ENCODE results near the gene SRRM4. TPM values are rescaled to one million over a fixed set of nuclear protein-coding genes. Genes with fewer than 3 reads are reported as not detected.

Gene SRRM4
- polyA plus RNA-seq, 1 experiment: not detected

DNA sequence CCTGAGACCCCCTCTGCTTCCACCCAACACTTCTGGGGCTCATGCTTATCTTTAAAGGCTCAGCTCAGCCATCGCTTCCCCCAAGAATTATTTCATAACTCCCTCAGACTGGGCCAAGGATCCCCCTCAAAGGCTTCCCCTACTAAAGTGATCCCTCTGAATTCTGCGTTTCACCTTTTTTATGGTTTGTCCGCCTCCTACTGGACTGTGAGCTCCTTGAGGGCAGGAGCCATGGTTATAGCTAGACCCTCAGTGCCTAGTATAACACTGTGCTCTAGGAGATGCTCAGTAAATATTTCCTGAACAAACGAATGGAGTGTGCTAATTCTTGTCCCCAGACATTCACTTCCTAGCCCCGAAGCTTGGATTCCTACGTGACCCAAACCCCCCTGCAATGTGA, 20.5 kb upstream of the SRRM4 start:
- H3K36me3 ChIP-seq (ENCODE audit: control insufficient read depth, insufficient read depth, low read length): no peaks in the 10 kb centered on the region
- ChIA-PET CTCF (no interaction called here), POLR2A (no interaction called here)
- no peak for DNase-seq (ENCODE audit: low read depth)
- H3K27me3 ChIP-seq (ENCODE audit: control insufficient read depth, insufficient read depth, low read length): no peaks in the 10 kb centered on the region
- no peak overlapping the region for H3K4me3 ChIP-seq (ENCODE audit: low read depth, low read length)
- TF ChIP-seq, protein P1, sequence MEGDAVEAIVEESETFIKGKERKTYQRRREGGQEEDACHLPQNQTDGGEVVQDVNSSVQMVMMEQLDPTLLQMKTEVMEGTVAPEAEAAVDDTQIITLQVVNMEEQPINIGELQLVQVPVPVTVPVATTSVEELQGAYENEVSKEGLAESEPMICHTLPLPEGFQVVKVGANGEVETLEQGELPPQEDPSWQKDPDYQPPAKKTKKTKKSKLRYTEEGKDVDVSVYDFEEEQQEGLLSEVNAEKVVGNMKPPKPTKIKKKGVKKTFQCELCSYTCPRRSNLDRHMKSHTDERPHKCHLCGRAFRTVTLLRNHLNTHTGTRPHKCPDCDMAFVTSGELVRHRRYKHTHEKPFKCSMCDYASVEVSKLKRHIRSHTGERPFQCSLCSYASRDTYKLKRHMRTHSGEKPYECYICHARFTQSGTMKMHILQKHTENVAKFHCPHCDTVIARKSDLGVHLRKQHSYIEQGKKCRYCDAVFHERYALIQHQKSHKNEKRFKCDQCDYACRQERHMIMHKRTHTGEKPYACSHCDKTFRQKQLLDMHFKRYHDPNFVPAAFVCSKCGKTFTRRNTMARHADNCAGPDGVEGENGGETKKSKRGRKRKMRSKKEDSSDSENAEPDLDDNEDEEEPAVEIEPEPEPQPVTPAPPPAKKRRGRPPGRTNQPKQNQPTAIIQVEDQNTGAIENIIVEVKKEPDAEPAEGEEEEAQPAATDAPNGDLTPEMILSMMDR (IDR thresholded peaks at IDR 0.05; ENCODE audit: insufficient read depth, low read depth, low read length): no peak

DNA sequence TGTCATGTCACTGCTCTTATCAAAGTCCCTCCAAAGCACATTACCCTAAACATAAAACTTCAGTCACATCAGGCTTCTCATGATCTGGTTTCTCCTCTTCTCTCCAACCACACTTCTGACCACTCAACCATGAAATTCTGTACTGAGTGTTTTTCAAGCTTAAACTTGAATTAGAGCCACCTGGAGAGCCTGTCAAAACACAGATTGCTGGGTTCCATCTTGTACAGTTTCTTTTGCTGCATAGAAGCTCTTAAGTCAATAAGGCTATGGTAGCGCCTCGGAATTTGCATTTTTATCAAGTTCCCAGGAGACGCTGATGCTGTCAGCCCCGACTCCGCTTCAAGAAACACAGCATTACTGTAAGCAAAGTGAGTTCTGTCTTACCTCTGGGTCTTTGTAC, 16.4 kb upstream of the SRRM4 start:
- ChIA-PET POLR2A (no interaction called here), CTCF (interaction anchor here (0.6 kb wide), 1 partner anchor 25 kb away, joined by 3 read pairs; no protein-coding TSS in a partner anchor)
- H3K27me3 ChIP-seq (ENCODE audit: control insufficient read depth, insufficient read depth, low read length): no peaks in the 10 kb centered on the region
- DNase-seq (ENCODE audit: low read depth): no peak
- no peak overlapping the region for H3K4me3 ChIP-seq (ENCODE audit: low read depth, low read length)
- TF ChIP-seq, protein P1 (IDR thresholded peaks at IDR 0.05; ENCODE audit: insufficient read depth, low read depth, low read length): no peak
- no peaks in the 10 kb centered on the region for H3K36me3 ChIP-seq (ENCODE audit: control insufficient read depth, insufficient read depth, low read length)

DNA sequence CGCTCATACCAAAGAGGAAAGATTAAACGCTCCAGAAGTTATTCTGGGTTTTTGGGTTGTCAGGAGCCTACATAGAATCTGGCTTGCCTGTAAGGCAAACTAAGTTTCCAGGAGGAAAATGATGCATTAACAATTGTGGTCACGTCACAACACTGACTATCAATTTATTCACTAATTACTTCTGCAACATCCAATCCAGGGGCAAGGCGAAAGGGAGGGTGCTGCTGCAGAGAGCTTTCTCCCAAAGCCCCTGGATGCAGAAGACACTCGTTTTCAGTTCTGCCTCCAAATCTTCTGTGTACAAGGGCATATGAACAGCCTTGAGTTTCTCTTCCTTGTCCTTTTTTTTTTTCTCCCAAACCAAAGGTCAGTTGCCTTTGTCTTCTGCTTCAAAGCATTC, 10.5 kb upstream of the SRRM4 start:
- TF ChIP-seq, protein P1 (IDR thresholded peaks at IDR 0.05; ENCODE audit: insufficient read depth, low read depth, low read length): no peak
- no peaks in the 10 kb centered on the region for H3K27me3 ChIP-seq (ENCODE audit: control insufficient read depth, insufficient read depth, low read length)
- no peak overlapping the region for H3K4me3 ChIP-seq (ENCODE audit: low read depth, low read length)
- POLR2A ChIA-PET: no interaction called here
- CTCF ChIA-PET: no interaction called here
- DNase-seq (ENCODE audit: low read depth): no peak
- no peaks in the 10 kb centered on the region for H3K36me3 ChIP-seq (ENCODE audit: control insufficient read depth, insufficient read depth, low read length)

DNA sequence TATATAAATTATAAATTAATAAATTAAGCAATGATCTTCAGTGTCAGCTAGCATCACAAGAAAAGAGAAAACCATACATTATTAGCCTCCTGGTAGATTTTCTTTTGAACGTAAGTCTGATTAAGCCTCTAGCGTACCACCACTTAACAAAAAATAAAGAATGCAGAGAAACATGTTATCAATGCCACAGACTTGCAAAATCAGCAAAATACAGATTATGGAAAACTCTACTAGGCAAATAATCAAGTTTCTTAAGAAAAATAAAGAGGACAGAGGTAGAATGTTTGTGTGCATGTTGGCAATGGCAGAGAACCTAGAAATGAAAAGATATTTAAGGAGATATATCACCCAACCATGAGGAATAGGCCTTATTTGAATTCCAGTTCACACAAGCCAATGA, 8.4 kb upstream of the SRRM4 start:
- DNase-seq (ENCODE audit: low read depth): no peak
- H3K27me3 ChIP-seq (ENCODE audit: control insufficient read depth, insufficient read depth, low read length): no peaks in the 10 kb centered on the region
- ChIA-PET CTCF (no interaction called here), POLR2A (no interaction called here)
- TF ChIP-seq, protein P1 (IDR thresholded peaks at IDR 0.05; ENCODE audit: insufficient read depth, low read depth, low read length): no peak
- no peak overlapping the region for H3K4me3 ChIP-seq (ENCODE audit: low read depth, low read length)
- no peaks in the 10 kb centered on the region for H3K36me3 ChIP-seq (ENCODE audit: control insufficient read depth, insufficient read depth, low read length)

DNA sequence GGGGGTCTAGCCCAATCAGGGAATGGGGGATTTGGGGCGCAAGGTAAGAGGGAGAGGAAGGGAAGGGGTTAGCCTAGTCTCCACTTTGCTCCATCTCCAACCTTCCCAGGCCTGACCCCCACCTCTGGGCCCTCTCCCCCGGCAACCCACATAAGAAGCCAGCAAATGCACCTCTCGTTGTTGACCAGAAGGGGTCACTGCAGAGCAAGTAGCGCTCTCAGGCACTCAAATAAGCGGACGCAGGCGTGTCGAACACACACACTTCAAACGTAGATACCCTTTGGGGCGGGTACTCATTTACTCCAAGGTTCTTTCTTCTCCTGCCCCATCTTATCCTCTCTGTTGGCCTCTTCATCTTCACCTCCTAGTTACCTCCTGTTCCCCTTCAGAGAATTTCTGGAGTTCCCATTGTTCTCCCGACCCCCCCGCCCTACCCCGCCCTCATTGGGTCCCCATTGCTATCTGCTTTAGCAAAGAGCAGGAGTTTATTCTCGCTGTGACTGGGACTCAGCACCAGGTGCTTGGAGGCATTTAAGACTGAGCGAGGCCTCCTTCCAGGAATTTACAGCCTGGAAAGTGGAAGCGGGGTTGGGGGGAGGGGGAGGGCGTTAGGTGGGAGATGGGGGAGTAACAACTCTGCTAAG, 1.5 kb upstream of the SRRM4 start:
- POLR2A ChIA-PET: no interaction called here
- H3K36me3 ChIP-seq (ENCODE audit: control insufficient read depth, insufficient read depth, low read length): no peaks in the 10 kb centered on the region
- H3K4me3 ChIP-seq (ENCODE audit: low read depth, low read length): no peak overlapping the region
- CTCF ChIA-PET: no interaction called here
- no peaks in the 10 kb centered on the region for H3K27me3 ChIP-seq (ENCODE audit: control insufficient read depth, insufficient read depth, low read length)
- no peak for DNase-seq (ENCODE audit: low read depth)
- TF ChIP-seq, protein P1 (IDR thresholded peaks at IDR 0.05; ENCODE audit: insufficient read depth, low read depth, low read length): peak; percentile 53

Data from BJ (cell line).